H1 (cell line): ENCODE data around the gene DNAJC21. TPM values are rescaled to one million over a fixed set of nuclear protein-coding genes. Genes with fewer than 3 reads are reported as not detected.

Experiments
- CTCF ChIA-PET: fragments of 300-600 bp; sonication (Branson Sonifier 250); formaldehyde crosslinking; loops from one replicate; lab custom pipeline; 2021; ENCODE audit not compliant: partially characterized antibody; lab: Charles Lee
- POLR2A ChIA-PET: fragments of 300-600 bp; sonication (Branson Sonifier 250); formaldehyde crosslinking; loops from one replicate; lab custom pipeline; 2021; ENCODE audit warnings: inconsistent platforms; ENCODE audit not compliant: partially characterized antibody; lab: Charles Lee
- DNase-seq, 2 experiments: peaks; one replicate each; pipeline versions ENCODE4 v3.0.0 to v3.0.0-alpha.2; 2010 to 2022; ENCODE audit warnings: low spot score in 2 of 2, low read depth in 1 of 2, mixed read lengths in 1 of 2
- FAIRE-seq: peaks from 2 replicates; lab custom pipeline; 2011; peaks lifted over from hg19 to GRCh38; lab: Jason Lieb, UNC
- H2AFZ ChIP-seq: 2 replicates; pipeline ENCODE4 v1.8.1; 2012; ENCODE audit warnings: low read length, inconsistent platforms
- H2AK5ac ChIP-seq: 2 replicates; pipeline ENCODE4 v1.6.1; 2013; ENCODE audit warnings: low read depth, low read length
- H2BK120ac ChIP-seq: replicated peaks from 2 replicates; pipeline ENCODE3; 2013; ENCODE audit warnings: low read depth, low read length, inconsistent platforms
- H2BK12ac ChIP-seq: 2 replicates; pipeline ENCODE4 v1.6.1; 2013; ENCODE audit warnings: low read depth, low read length
- H2BK15ac ChIP-seq: 2 replicates; pipeline ENCODE4 v1.6.1; 2013; ENCODE audit warnings: low read length
- H2BK20ac ChIP-seq: 2 replicates; pipeline ENCODE4 v1.6.1; 2013; ENCODE audit warnings: low read length
- H2BK5ac ChIP-seq: 2 replicates; pipeline ENCODE4 v1.6.1; 2013; ENCODE audit warnings: low read depth, low read length
- H3K14ac ChIP-seq: 2 replicates; pipeline ENCODE4 v1.6.1; 2013; ENCODE audit warnings: inconsistent platforms; ENCODE audit not compliant: insufficient read length
- H3K18ac ChIP-seq: 2 replicates; pipeline ENCODE4 v1.6.1; 2013; ENCODE audit warnings: low read length; ENCODE audit errors: extremely low read depth
- H3K23ac ChIP-seq: 2 replicates; pipeline ENCODE4 v1.6.1; 2013; ENCODE audit warnings: inconsistent platforms; ENCODE audit not compliant: insufficient read length
- H3K23me2 ChIP-seq: 2 replicates; pipeline ENCODE4 v1.6.1; 2013; ENCODE audit warnings: low read depth, low read length
- H3K27ac ChIP-seq: 2 replicates; pipeline ENCODE4 v1.6.1; 2011; ENCODE audit warnings: low read depth, low read length, inconsistent platforms
- H3K27me3 ChIP-seq, 4 experiments: replicated peaks in 1 of 4; 1 replicate in 1 of 4; 2 replicates in 3 of 4; pipeline versions ENCODE4 v1.6.1 to v1.8.1; 2011 to 2013; ENCODE audit warnings: low read length in 3 of 4, mild to moderate bottlenecking in 3 of 4, inconsistent platforms in 2 of 4, mixed read lengths in 2 of 4, moderate library complexity in 1 of 4; ENCODE audit not compliant: control insufficient read depth in 3 of 4, insufficient read depth in 3 of 4; ENCODE audit errors: extremely low read depth in 1 of 4
- H3K36me3 ChIP-seq, 4 experiments: 2 replicates each; pipeline versions ENCODE4 v1.6.1 to v1.8.1; 2011 to 2013; ENCODE audit warnings: mild to moderate bottlenecking in 4 of 4, low read length in 3 of 4, moderate library complexity in 2 of 4, control low read depth in 1 of 4, inconsistent platforms in 1 of 4; ENCODE audit not compliant: insufficient read depth in 4 of 4, control insufficient read depth in 2 of 4
- H3K4ac ChIP-seq: replicated peaks from 2 replicates; pipeline ENCODE3; 2013; ENCODE audit warnings: low read length, low read depth, mixed read lengths, inconsistent platforms; ENCODE audit not compliant: insufficient read length
- H3K4me1 ChIP-seq, 4 experiments: replicated peaks in 1 of 4; 1 replicate in 1 of 4; 2 replicates in 3 of 4; pipeline versions ENCODE4 v1.6.1 to v1.8.1; 2011 to 2013; ENCODE audit warnings: low read length in 3 of 4, inconsistent platforms in 2 of 4, mixed read lengths in 1 of 4; ENCODE audit not compliant: insufficient read depth in 4 of 4, control insufficient read depth in 3 of 4
- H3K4me2 ChIP-seq, 2 experiments: 2 replicates each; pipeline versions ENCODE4 v1.6.1 to v1.8.1; 2011 to 2013; ENCODE audit warnings: low read depth in 2 of 2, low read length in 2 of 2, control low read depth in 1 of 2, inconsistent platforms in 1 of 2, mild to moderate bottlenecking in 1 of 2; ENCODE audit not compliant: insufficient read depth in 1 of 2
- H3K4me3 ChIP-seq, 4 experiments: fragments of 200-600, 300-600 bp in 1 of 4; sonication (generic), shearing (Covaris generic), sonication (Bioruptor Twin) in 1 of 4; 2 replicates each; pipeline versions ENCODE4 v1.5.1 to v1.8.1; 2011 to 2016; ENCODE audit warnings: low read length in 4 of 4, low read depth in 3 of 4, control low read depth in 2 of 4, inconsistent platforms in 2 of 4, mild to moderate bottlenecking in 2 of 4, mixed read lengths in 1 of 4, moderate library complexity in 1 of 4; ENCODE audit not compliant: insufficient read depth in 2 of 4; ENCODE audit errors: extremely low read depth in 1 of 4
- H3K56ac ChIP-seq: replicated peaks from 2 replicates; pipeline ENCODE3; 2013; ENCODE audit warnings: low read depth, mild to moderate bottlenecking, mixed read lengths, low read length, inconsistent platforms; ENCODE audit not compliant: insufficient read length
- H3K79me1 ChIP-seq: 2 replicates; pipeline ENCODE4 v1.6.1; 2013; ENCODE audit warnings: low read depth, low read length, control low read depth
- H3K79me2 ChIP-seq, 2 experiments: 2 replicates each; pipeline versions ENCODE4 v1.6.1 to v1.8.1; 2012 to 2013; ENCODE audit warnings: low read length in 2 of 2, mild to moderate bottlenecking in 2 of 2, inconsistent platforms in 1 of 2; ENCODE audit not compliant: insufficient read depth in 2 of 2, control insufficient read depth in 1 of 2
- H3K9ac ChIP-seq, 4 experiments: replicated peaks in 1 of 4; 1 replicate in 1 of 4; 2 replicates in 3 of 4; pipeline versions ENCODE4 v1.6.1 to v1.8.1; 2011 to 2013; ENCODE audit warnings: low read depth in 3 of 4, low read length in 3 of 4, control low read depth in 2 of 4, mild to moderate bottlenecking in 2 of 4, moderate library complexity in 2 of 4, inconsistent platforms in 1 of 4; ENCODE audit errors: extremely low read depth in 1 of 4
- H3K9me3 ChIP-seq, 2 experiments: 2 replicates each; pipeline versions ENCODE4 v1.6.1 to v1.8.1; 2012 to 2013; ENCODE audit warnings: mild to moderate bottlenecking in 2 of 2, moderate library complexity in 2 of 2, control low read depth in 1 of 2, inconsistent platforms in 1 of 2, low read depth in 1 of 2, low read length in 1 of 2, mixed read lengths in 1 of 2; ENCODE audit not compliant: insufficient read depth in 2 of 2
- H4K20me1 ChIP-seq, 2 experiments: replicated peaks in 1 of 2; 2 replicates each; pipeline versions ENCODE3 to v1.8.1; 2011 to 2013; ENCODE audit warnings: inconsistent platforms in 2 of 2, low read length in 2 of 2, mild to moderate bottlenecking in 1 of 2; ENCODE audit not compliant: insufficient read depth in 2 of 2, control insufficient read depth in 1 of 2
- H4K5ac ChIP-seq: 2 replicates; pipeline ENCODE4 v1.6.1; 2013; ENCODE audit warnings: low read length, low read depth, mixed read lengths, inconsistent platforms; ENCODE audit not compliant: insufficient read length
- H4K8ac ChIP-seq: 2 replicates; pipeline ENCODE4 v1.8.0; 2013; ENCODE audit warnings: mild to moderate bottlenecking, moderate library complexity, low read length, inconsistent platforms; ENCODE audit not compliant: insufficient read depth; ENCODE audit errors: extremely low read depth
- H4K91ac ChIP-seq: replicated peaks from 2 replicates; pipeline ENCODE3; 2013; ENCODE audit warnings: low read length, mixed read lengths, inconsistent platforms; ENCODE audit not compliant: insufficient read length
- ASH2L ChIP-seq: fragments of 200-600, 300-600 bp; sonication (generic); IDR thresholded peaks from one replicate; pipeline ENCODE4 v1.7.1; 2017; ENCODE audit warnings: low read length
- JUND ChIP-seq: IDR thresholded peaks from 2 replicates; pipeline ENCODE4 v1.6.1; 2011; ENCODE audit warnings: mild to moderate bottlenecking, improper control_type of control experiment, low read length
- KDM1A ChIP-seq: fragments of 200-600, 300-600 bp; sonication (generic); IDR thresholded peaks from 2 replicates; pipeline ENCODE4 v1.7.1; 2016; ENCODE audit warnings: mild to moderate bottlenecking, low read length, borderline replicate concordance
- TAF1 ChIP-seq: IDR thresholded peaks from 2 replicates; pipeline ENCODE4 v1.6.1; 2011; ENCODE audit warnings: mild to moderate bottlenecking, low read depth, low read length
- WGBS, 2 experiments: shearing (Covaris generic) in 1 of 2; methylation state at CpG; one replicate each; pipeline versions ENCODE4 v1.1.6 to v1.1.7; 2013 to 2015; ENCODE audit warnings: low lambda C conversion rate in 2 of 2, mixed read lengths in 2 of 2, inconsistent platforms in 1 of 2, low coverage in 1 of 2, missing lambda C conversion rate in 1 of 2; ENCODE audit not compliant: insufficient replicate concordance in 2 of 2, insufficient coverage in 1 of 2, insufficient read length in 1 of 2; ENCODE audit errors: extremely low coverage in 1 of 2, missing lambda C conversion rate in 1 of 2; 5-methylcytosine and 5-hydroxymethylcytosine counted together
- polyA plus RNA-seq, 7 experiments: library from polyadenylated mRNA; depleted of rRNA in 3 of 7; stranded (reverse) in 5 of 7; unstranded in 2 of 7; fragments of >200 nt in 5 of 7; fragments of 200-250 nt in 2 of 7; gene quantifications; 1 replicate in 5 of 7; 2 replicates in 1 of 7; 4 replicates in 1 of 7; pipeline versions ENCODE4 v1.2.1 to v1.2.3, GENCODE V29; 2011 to 2013; ENCODE audit warnings: missing spikeins in 2 of 7, mixed read lengths in 2 of 7
- total RNA-seq: library from RNA; stranded (reverse); fragmentation: NEBNext Ultra II Directional; extraction: Animal tissue kit (Norgen Biotek cat#: 25700); gene quantifications from 2 replicates; pipeline ENCODE4 v1.2.1, GENCODE V29; 2021

The DNAJC21 gene
- total and polyA plus RNA-seq, 2 of the 8 experiments (the other 6 are each of a cell fraction or from before 2014, with no cell fraction given): 5.1 to 47.5 TPM

- no peak overlapping the region for H2BK12ac ChIP-seq
- H3K79me2 ChIP-seq: peaks cover 0 to 20% of the 10 kb centered on the region in 2 experiments; a peak in 2 of 4 replicates
- H2AFZ ChIP-seq: no peak overlapping the region
- H3K23ac ChIP-seq: no peak overlapping the region
- H2AK5ac ChIP-seq: no peak overlapping the region
- H3K4me3 ChIP-seq: no peak overlapping the region
- H3K56ac ChIP-seq: no peak overlapping the region
- H4K5ac ChIP-seq: no peak overlapping the region
- POLR2A ChIA-PET: interaction anchor here (0.7 to 4.6 kb wide), 4 partner anchors 9 to 76 kb away, joined by 3 to 21 read pairs (median 3); partner anchors contain the start of genes BRIX1 and RAD1
- CTCF ChIA-PET: interaction anchor here (0.8 to 1.7 kb wide), 2 partner anchors 80 to 438 kb away, joined by 3 to 9 read pairs; no protein-coding TSS in a partner anchor
- H3K36me3 ChIP-seq: peaks cover 16 to 84% (median 61%) of the 10 kb centered on the region in 4 experiments
- H2BK15ac ChIP-seq: no peak overlapping the region
- 91% methylated on average over 3 of the region's 3 CpGs; no CpG with 5 or more reads in 1 of the 2 experiments for WGBS, 2 experiments
- no peak overlapping the region for H3K4me2 ChIP-seq
- H3K14ac ChIP-seq: no peak overlapping the region
- peaks cover 0 to 2% of the 10 kb centered on the region in 2 experiments for H4K20me1 ChIP-seq
- H2BK120ac ChIP-seq: no peak overlapping the region
- FAIRE-seq (no peak), DNase-seq (no peak)
- no peak for TF ChIP-seq ASH2L
- TF ChIP-seq JUND: 0 out of 2 replicates have a peak, but pooled peaks have one; percentile 44
- no peak for TF ChIP-seq KDM1A
- TF ChIP-seq TAF1: no peak
- H3K27ac ChIP-seq: no peak overlapping the region
- H4K91ac ChIP-seq: no peak overlapping the region
- no peak overlapping the region for H2BK5ac ChIP-seq
- no peaks in the 10 kb centered on the region for H3K27me3 ChIP-seq
- no peak overlapping the region for H2BK20ac ChIP-seq
- H3K4me1 ChIP-seq: no peaks in the 10 kb centered on the region
- H3K9me3 ChIP-seq: no peaks in the 10 kb centered on the region
- H4K8ac ChIP-seq: no peak overlapping the region
- no peak overlapping the region for H3K9ac ChIP-seq
- no peaks in the 10 kb centered on the region for H3K79me1 ChIP-seq
- H3K4ac ChIP-seq: no peak overlapping the region
- H3K23me2 ChIP-seq: no peaks in the 10 kb centered on the region
- H3K18ac ChIP-seq: no peak overlapping the region
These were observed 5.5 kb upstream of the DNAJC21 start for GRCh38 chr5:34923694-34924461.
